H9 (cell line): ENCODE measurements around the gene NKX1-1. TPM values are rescaled to one million over a fixed set of nuclear protein-coding genes. Genes with fewer than 3 reads are reported as not detected.

ENCODE experiments used
- DNase-seq: peaks from one replicate; pipeline ENCODE4 v3.0.0-alpha.2; 2017
- H2AFZ ChIP-seq: one replicate; pipeline ENCODE4 v1.6.1; 2013; ENCODE audit warnings: mild to moderate bottlenecking, low read length, control low read depth, moderate library complexity
- H2AK5ac ChIP-seq: 2 replicates; pipeline ENCODE4 v1.6.1; 2013; ENCODE audit warnings: low read length, control low read depth, mixed read lengths; ENCODE audit not compliant: insufficient read length
- H2BK120ac ChIP-seq: one replicate; pipeline ENCODE4 v1.6.1; 2013; ENCODE audit warnings: low read depth, mild to moderate bottlenecking, low read length, control low read depth, inconsistent platforms; ENCODE audit not compliant: poor library complexity, severe bottlenecking
- H2BK12ac ChIP-seq: 2 replicates; pipeline ENCODE4 v1.6.1; 2013; ENCODE audit warnings: low read length, control low read depth, mixed read lengths, low read depth; ENCODE audit not compliant: insufficient read length
- H2BK15ac ChIP-seq: 2 replicates; pipeline ENCODE4 v1.6.1; 2013; ENCODE audit warnings: low read depth, low read length, control low read depth
- H2BK20ac ChIP-seq: one replicate; pipeline ENCODE4 v1.6.1; 2013; ENCODE audit warnings: low read depth, mild to moderate bottlenecking, low read length, control low read depth, inconsistent platforms; ENCODE audit not compliant: poor library complexity, severe bottlenecking
- H2BK5ac ChIP-seq: 2 replicates; pipeline ENCODE4 v1.6.1; 2013; ENCODE audit warnings: low read length, control low read depth, mixed read lengths; ENCODE audit not compliant: insufficient read length
- H3K14ac ChIP-seq: 2 replicates; pipeline ENCODE4 v1.6.1; 2013; ENCODE audit warnings: low read length, control low read depth; ENCODE audit not compliant: insufficient read depth
- H3K18ac ChIP-seq: 2 replicates; pipeline ENCODE4 v1.6.1; 2013; ENCODE audit warnings: low read depth, mild to moderate bottlenecking, mixed read lengths, low read length, control low read depth; ENCODE audit not compliant: insufficient read length
- H3K23ac ChIP-seq: 2 replicates; pipeline ENCODE4 v1.6.1; 2013; ENCODE audit warnings: low read length, control low read depth, mixed read lengths, low read depth; ENCODE audit not compliant: insufficient read length
- H3K23me2 ChIP-seq: 2 replicates; pipeline ENCODE4 v1.6.1; 2013; ENCODE audit warnings: low read depth, mild to moderate bottlenecking, mixed read lengths, low read length, control low read depth; ENCODE audit not compliant: insufficient read length, poor library complexity, severe bottlenecking
- H3K27ac ChIP-seq: 2 replicates; pipeline ENCODE4 v1.5.1; 2013; ENCODE audit warnings: low read length, control low read depth, mixed read lengths, low read depth; ENCODE audit not compliant: insufficient read length
- H3K27me3 ChIP-seq: 2 replicates; pipeline ENCODE4 v1.6.1; 2013; ENCODE audit warnings: low read length, control low read depth, inconsistent platforms; ENCODE audit not compliant: insufficient read depth
- H3K4ac ChIP-seq: 2 replicates; pipeline ENCODE4 v1.6.1; 2013; ENCODE audit warnings: low read depth, mild to moderate bottlenecking, control low read depth, inconsistent platforms, low read length, moderate library complexity
- H3K4me1 ChIP-seq: 2 replicates; pipeline ENCODE4 v1.6.1; 2013; ENCODE audit warnings: low read length, control low read depth, inconsistent platforms; ENCODE audit not compliant: insufficient read depth
- H3K4me2 ChIP-seq: 2 replicates; pipeline ENCODE4 v1.6.1; 2013; ENCODE audit warnings: low read length, control low read depth, mixed read lengths; ENCODE audit not compliant: insufficient read length, insufficient read depth
- H3K56ac ChIP-seq: 2 replicates; pipeline ENCODE4 v1.6.1; 2013; ENCODE audit warnings: low read depth, mild to moderate bottlenecking, mixed read lengths, low read length, control low read depth; ENCODE audit not compliant: insufficient read length
- H3K79me1 ChIP-seq: 2 replicates; pipeline ENCODE4 v1.6.1; 2013; ENCODE audit warnings: low read depth, mild to moderate bottlenecking, moderate library complexity, low read length, control low read depth, inconsistent platforms; ENCODE audit not compliant: insufficient read depth, poor library complexity, severe bottlenecking
- H3K79me2 ChIP-seq: 2 replicates; pipeline ENCODE4 v1.6.1; 2013; ENCODE audit warnings: low read length, control low read depth, inconsistent platforms; ENCODE audit not compliant: insufficient read depth
- H3K9ac ChIP-seq: 2 replicates; pipeline ENCODE4 v1.6.1; 2013; ENCODE audit warnings: low read length, control low read depth, mixed read lengths; ENCODE audit not compliant: insufficient read length; ENCODE audit errors: extremely low read depth
- H3K9me3 ChIP-seq: one replicate; pipeline ENCODE4 v1.6.1; 2013; ENCODE audit warnings: low read depth, low read length, inconsistent platforms; ENCODE audit not compliant: control insufficient read depth
- H3T11ph ChIP-seq: one replicate; pipeline ENCODE4 v1.6.1; 2013; ENCODE audit warnings: mild to moderate bottlenecking, low read length, control low read depth, inconsistent platforms
- H4K20me1 ChIP-seq: one replicate; pipeline ENCODE4 v1.6.1; 2013; ENCODE audit not compliant: control insufficient read depth, insufficient read length, insufficient read depth
- H4K5ac ChIP-seq: 2 replicates; pipeline ENCODE4 v1.6.1; 2013; ENCODE audit warnings: low read depth, mild to moderate bottlenecking, mixed read lengths, low read length, control low read depth; ENCODE audit not compliant: insufficient read length
- H4K8ac ChIP-seq: replicated peaks from 2 replicates; pipeline ENCODE4 v1.6.1; 2013; ENCODE audit warnings: low read length, control low read depth, mixed read lengths, low read depth; ENCODE audit not compliant: insufficient read length
- H4K91ac ChIP-seq: 2 replicates; pipeline ENCODE4 v1.6.1; 2013; ENCODE audit warnings: low read depth, mild to moderate bottlenecking, moderate library complexity, mixed read lengths, low read length, control low read depth; ENCODE audit not compliant: insufficient read length
- H3K27ac Mint-ChIP-seq, 3 experiments: 2 replicates in 2 of 3; 3 replicates in 1 of 3; pipeline ENCODE4 v1.8.0; 2020 to 2021; ENCODE audit warnings: mixed read lengths in 3 of 3, mild to moderate bottlenecking in 1 of 3, moderate library complexity in 1 of 3
- H3K27me3 Mint-ChIP-seq: 2 replicates; pipeline ENCODE4 v1.8.0; 2021; ENCODE audit warnings: low read depth, mild to moderate bottlenecking, moderate library complexity, mixed read lengths
- H3K36me3 Mint-ChIP-seq, 3 experiments: 2 replicates in 2 of 3; 3 replicates in 1 of 3; pipeline ENCODE4 v1.8.0; 2020 to 2021; ENCODE audit warnings: low read depth in 3 of 3, mixed read lengths in 3 of 3; ENCODE audit not compliant: insufficient read depth in 1 of 3
- H3K4me1 Mint-ChIP-seq, 2 experiments: 2 replicates each; pipeline ENCODE4 v1.8.0; 2020; ENCODE audit warnings: mixed read lengths in 2 of 2
- H3K4me3 Mint-ChIP-seq, 2 experiments: 2 replicates in 1 of 2; 3 replicates in 1 of 2; pipeline ENCODE4 v1.8.0; 2020 to 2021; ENCODE audit warnings: mild to moderate bottlenecking in 2 of 2, mixed read lengths in 2 of 2, moderate library complexity in 1 of 2
- H3K9me3 Mint-ChIP-seq, 2 experiments: 2 replicates in 1 of 2; 3 replicates in 1 of 2; pipeline ENCODE4 v1.8.0; 2020; ENCODE audit warnings: mild to moderate bottlenecking in 2 of 2, mixed read lengths in 2 of 2, moderate library complexity in 1 of 2
- WGBS: extraction: QIAGEN DNeasy Blood & Tissue Kit; methylation state at CpG from one replicate; pipeline ENCODE4 v1.1.7; 2013; ENCODE audit warnings: missing lambda C conversion rate, low lambda C conversion rate, mixed read lengths; ENCODE audit not compliant: insufficient read length; ENCODE audit errors: extremely low coverage; 5-methylcytosine and 5-hydroxymethylcytosine counted together
- total RNA-seq: library from RNA; stranded (reverse); gene quantifications from 2 replicates; pipeline ENCODE4 v1.2.1, GENCODE V29; 2021
- TF ChIP-seq, protein P1 (sequence below): fragments of 200-600 bp; sonication (generic); conservative IDR thresholded peaks from 3 replicates; pipeline ENCODE4 v1.8.0; 2021; ENCODE audit warnings: antibody characterized with exemption, mild to moderate bottlenecking

NKX1-1 gene
- total RNA-seq, 1 experiment from 2014 or later: not detected

DNA sequence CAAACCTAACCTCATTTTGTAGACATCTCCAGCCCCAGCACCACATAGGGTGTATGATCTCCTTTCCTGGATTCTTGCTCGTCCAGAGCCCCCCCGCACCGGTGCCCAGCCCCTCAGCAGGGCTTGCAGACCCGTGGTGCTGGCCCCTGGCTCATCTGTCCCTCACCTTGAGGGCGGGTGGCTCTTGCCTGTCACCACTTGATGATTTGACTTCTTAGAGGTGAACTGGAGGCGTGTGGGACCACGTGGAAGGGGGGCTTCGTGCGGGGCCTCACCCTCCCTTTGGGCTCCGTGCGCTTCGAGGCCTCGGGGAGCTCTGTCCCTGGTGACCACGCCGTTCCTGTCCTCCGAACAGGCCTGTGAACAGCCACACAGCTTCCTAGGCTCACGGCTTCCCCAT, 43.7 kb downstream of the NKX1-1 start:
- no peak overlapping the region for H3K4me2 ChIP-seq
- DNase-seq: no peak
- no peak overlapping the region for H4K91ac ChIP-seq
- no peak overlapping the region for H4K5ac ChIP-seq
- Mint-ChIP-seq H3K4me3 (no peak overlapping the region), H3K27ac (no peak overlapping the region; a peak in 1 of 7 replicates), H3K9me3 (no peaks in the 10 kb centered on the region), H3K36me3 (peaks cover 0 to 15% (median 11%) of the 10 kb centered on the region in 3 experiments; a peak in 4 of 7 replicates), H3K4me1 (0 out of 4 replicates have a peak, but pooled peaks cover 0 to 2% of the 10 kb centered on the region in 2 experiments), H3K27me3 (no peaks in the 10 kb centered on the region)
- no peak overlapping the region for H2BK15ac ChIP-seq
- H3K27me3 ChIP-seq: no peaks in the 10 kb centered on the region
- H2BK5ac ChIP-seq: no peak overlapping the region
- no peak overlapping the region for H4K8ac ChIP-seq
- H3K56ac ChIP-seq: no peak overlapping the region
- no peak overlapping the region for H3K18ac ChIP-seq
- H3K27ac ChIP-seq: no peak overlapping the region
- H2AK5ac ChIP-seq: no peak overlapping the region
- H4K20me1 ChIP-seq: no peaks in the 10 kb centered on the region
- H2AFZ ChIP-seq: no peak overlapping the region
- H3T11ph ChIP-seq: no peak overlapping the region
- no peaks in the 10 kb centered on the region for H3K79me2 ChIP-seq
- TF ChIP-seq, protein P1, sequence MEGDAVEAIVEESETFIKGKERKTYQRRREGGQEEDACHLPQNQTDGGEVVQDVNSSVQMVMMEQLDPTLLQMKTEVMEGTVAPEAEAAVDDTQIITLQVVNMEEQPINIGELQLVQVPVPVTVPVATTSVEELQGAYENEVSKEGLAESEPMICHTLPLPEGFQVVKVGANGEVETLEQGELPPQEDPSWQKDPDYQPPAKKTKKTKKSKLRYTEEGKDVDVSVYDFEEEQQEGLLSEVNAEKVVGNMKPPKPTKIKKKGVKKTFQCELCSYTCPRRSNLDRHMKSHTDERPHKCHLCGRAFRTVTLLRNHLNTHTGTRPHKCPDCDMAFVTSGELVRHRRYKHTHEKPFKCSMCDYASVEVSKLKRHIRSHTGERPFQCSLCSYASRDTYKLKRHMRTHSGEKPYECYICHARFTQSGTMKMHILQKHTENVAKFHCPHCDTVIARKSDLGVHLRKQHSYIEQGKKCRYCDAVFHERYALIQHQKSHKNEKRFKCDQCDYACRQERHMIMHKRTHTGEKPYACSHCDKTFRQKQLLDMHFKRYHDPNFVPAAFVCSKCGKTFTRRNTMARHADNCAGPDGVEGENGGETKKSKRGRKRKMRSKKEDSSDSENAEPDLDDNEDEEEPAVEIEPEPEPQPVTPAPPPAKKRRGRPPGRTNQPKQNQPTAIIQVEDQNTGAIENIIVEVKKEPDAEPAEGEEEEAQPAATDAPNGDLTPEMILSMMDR: no peak
- H3K4me1 ChIP-seq: no peaks in the 10 kb centered on the region
- H2BK20ac ChIP-seq: no peak overlapping the region
- no peaks in the 10 kb centered on the region for H3K23me2 ChIP-seq
- no CpG with 5 or more reads among the region's 17 CpGs for WGBS
- no peak overlapping the region for H3K14ac ChIP-seq
- H3K9ac ChIP-seq: no peak overlapping the region
- H3K79me1 ChIP-seq: no peaks in the 10 kb centered on the region
- H3K4ac ChIP-seq: no peak overlapping the region
- H2BK12ac ChIP-seq: no peak overlapping the region
- H3K23ac ChIP-seq: no peak overlapping the region
- H3K9me3 ChIP-seq: no peaks in the 10 kb centered on the region
- H2BK120ac ChIP-seq: no peak overlapping the region
